GM18861 (cell line): Measurements from ENCODE around the gene DKK3.

Source experiments
- ATAC-seq: cut with Tn5 transposase; IDR thresholded peaks from one replicate; pipeline ENCODE4 v1.9.1; 2021; ENCODE audit not compliant: unreplicated experiment

Gene DKK3

GRCh38 chr11:11983427-11983826 is 25.0 kb downstream of the DKK3 start:
- ATAC-seq: no peak

- ATAC-seq: no peak
Measured at GRCh38 chr11:11982975-11983374, 25.5 kb downstream of the DKK3 start.

- ATAC-seq: no peak
Measured at GRCh38 chr11:11982461-11982860, 26.0 kb downstream of the DKK3 start.

- no peak for ATAC-seq
Measured at GRCh38 chr11:11981840-11982239, 26.6 kb downstream of the DKK3 start.

- no peak for ATAC-seq
Measured at GRCh38 chr11:11981364-11981763, 27.1 kb downstream of the DKK3 start.

- no peak for ATAC-seq
Measured at GRCh38 chr11:11980841-11981308, 27.6 kb downstream of the DKK3 start.

GRCh38 chr11:11980200-11980599 is 28.2 kb downstream of the DKK3 start:
- ATAC-seq: no peak

- ATAC-seq: no peak
Measured at GRCh38 chr11:11979488-11980117, 28.8 kb downstream of the DKK3 start.

GRCh38 chr11:11978792-11979487 is 29.5 kb downstream of the DKK3 start:
- ATAC-seq: no peak

- no peak for ATAC-seq
Measured at GRCh38 chr11:11978098-11978637, 30.3 kb downstream of the DKK3 start.

GRCh38 chr11:11977206-11977938 is 31.1 kb downstream of the DKK3 start:
- no peak for ATAC-seq

GRCh38 chr11:11976481-11977127 is 31.8 kb downstream of the DKK3 start:
- no peak for ATAC-seq

GRCh38 chr11:11975201-11976092 is 33.0 kb downstream of the DKK3 start:
- no peak for ATAC-seq

- no peak for ATAC-seq
Measured at GRCh38 chr11:11973866-11974265, 34.6 kb downstream of the DKK3 start.

GRCh38 chr11:11973361-11973800 is 35.0 kb downstream of the DKK3 start:
- no peak for ATAC-seq

- no peak for ATAC-seq
Measured at GRCh38 chr11:11972730-11973341, 35.6 kb downstream of the DKK3 start.

GRCh38 chr11:11971906-11972547 is 36.4 kb downstream of the DKK3 start:
- no peak for ATAC-seq

GRCh38 chr11:11970556-11970955 is 37.9 kb downstream of the DKK3 start:
- ATAC-seq: no peak
